SU-DHL-6 (cell line): ENCODE results near the gene BEAN1.

Source experiments
- CTCF ChIP-seq: fragments of 200-600 bp; sonication (generic); IDR thresholded peaks from one replicate; pipeline ENCODE4 v1.5.1; 2017; ENCODE audit warnings: antibody characterized with exemption, mild to moderate bottlenecking, low read length, moderate library complexity; ENCODE audit not compliant: insufficient read depth, poor library complexity, severe bottlenecking
- EZH2phosphoT487 ChIP-seq: fragments of 200-600 bp; sonication (generic), shearing (Covaris generic); conservative IDR thresholded peaks from 2 replicates; pipeline ENCODE4 v1.6.1; 2018; ENCODE audit warnings: mild to moderate bottlenecking, antibody characterized with exemption, low read length, moderate library complexity, mixed read lengths

GRCh38 chr16:66401610-66402009 is 25.5 kb upstream of the BEAN1 start:
- TF ChIP-seq CTCF (no peak), EZH2phosphoT487 (no peak)
